HepG2 (cell line): ENCODE measurements around the gene NKAIN2. TPM values are rescaled to one million over a fixed set of nuclear protein-coding genes. Genes with fewer than 3 reads are reported as not detected.

ENCODE experiments used
- ATAC-seq: fragments of 200-7000 bp; cut with Tn5 transposase; 3 replicates; pipeline ENCODE4 v1.9.1; 2020; ENCODE audit warnings: mild to moderate bottlenecking, moderate library complexity
- BruUV-seq: library from RNA; stranded (reverse); fragments of 400-500 nt; replicated peaks from 2 replicates; lab custom pipeline; 2021; lab: Mats Ljungman, UMichigan
- CTCF ChIA-PET: fragments of 300-600 bp; formaldehyde crosslinking; extraction: SDS; loops from one replicate; lab custom pipeline; 2021; ENCODE audit warnings: low total read pairs, inconsistent platforms, low intra/inter-chr PET ratio; lab: Yijun Ruan, JAX
- POLR2A ChIA-PET: fragments of 350-600 bp; sonication (Branson Sonifier 250); formaldehyde crosslinking; loops from one replicate; lab custom pipeline; 2020; ENCODE audit warnings: antibody characterized with exemption, inconsistent platforms; lab: Yijun Ruan, JAX
- DNase-seq: peaks from one replicate; pipeline ENCODE4 v3.0.0-alpha.2; 2015; ENCODE audit warnings: low spot score
- FAIRE-seq: peaks from 3 replicates; lab custom pipeline; 2011; peaks lifted over from hg19 to GRCh38; lab: Jason Lieb, UNC
- H2AFZ ChIP-seq: one replicate; pipeline ENCODE4 v1.6.1; 2011; ENCODE audit warnings: low read length, inconsistent platforms
- H3K27ac ChIP-seq: fragments of 300-600 bp; 3 replicates; pipeline ENCODE4 v1.8.0; 2011; ENCODE audit warnings: mixed run types, mild to moderate bottlenecking, mixed read lengths, low read length, inconsistent platforms; ENCODE audit not compliant: insufficient read depth; ENCODE audit errors: extremely low read length
- H3K27me3 ChIP-seq, 2 experiments: fragments of 200-600 bp in 1 of 2; 2 replicates in 1 of 2; 3 replicates in 1 of 2; pipeline versions ENCODE4 v1.6.0 to v1.8.0; 2011; ENCODE audit warnings: low read length in 2 of 2, mild to moderate bottlenecking in 2 of 2, moderate library complexity in 2 of 2, inconsistent platforms in 1 of 2; ENCODE audit not compliant: insufficient read depth in 2 of 2, control insufficient read depth in 1 of 2
- H3K36me3 ChIP-seq, 2 experiments: fragments of 200-600 bp in 1 of 2; replicated peaks in 1 of 2; 2 replicates in 1 of 2; 3 replicates in 1 of 2; pipeline versions ENCODE4 v1.5.1 to v1.8.0; 2011; ENCODE audit warnings: low read length in 2 of 2, inconsistent platforms in 1 of 2; ENCODE audit not compliant: insufficient read depth in 2 of 2, control insufficient read depth in 1 of 2
- H3K4me1 ChIP-seq: 2 replicates; pipeline ENCODE4 v1.5.1; 2012; ENCODE audit warnings: low read length, inconsistent platforms; ENCODE audit not compliant: insufficient read depth
- H3K4me2 ChIP-seq: 2 replicates; pipeline ENCODE4 v1.6.0; 2011; ENCODE audit warnings: low read depth, low read length, inconsistent platforms
- H3K4me3 ChIP-seq, 3 experiments: fragments of 200-600 bp in 1 of 3; sonication (generic), shearing (Covaris generic) in 1 of 3; replicated peaks in 1 of 3; 2 replicates each; pipeline ENCODE4 v1.5.1; 2011 to 2016; ENCODE audit warnings: low read length in 3 of 3, inconsistent platforms in 2 of 3, low read depth in 2 of 3, mild to moderate bottlenecking in 2 of 3, control low read depth in 1 of 3, mixed read lengths in 1 of 3; ENCODE audit not compliant: insufficient read depth in 1 of 3
- H3K79me2 ChIP-seq: one replicate; pipeline ENCODE4 v1.6.1; 2011; ENCODE audit warnings: low read length, inconsistent platforms; ENCODE audit not compliant: insufficient read depth
- H3K9ac ChIP-seq: 2 replicates; pipeline ENCODE4 v1.6.0; 2011; ENCODE audit warnings: mild to moderate bottlenecking, low read depth, low read length, inconsistent platforms; ENCODE audit not compliant: insufficient read depth
- H3K9me3 ChIP-seq: 2 replicates; pipeline ENCODE4 v1.5.1; 2012; ENCODE audit warnings: mild to moderate bottlenecking, low read length
- H4K20me1 ChIP-seq: 2 replicates; pipeline ENCODE4 v1.6.0; 2011; ENCODE audit warnings: inconsistent platforms, mild to moderate bottlenecking, low read length, moderate library complexity; ENCODE audit not compliant: insufficient read depth
- ARNT2 ChIP-seq: sonication (generic); formaldehyde crosslinking; IDR thresholded peaks from 2 replicates; pipeline ENCODE4 v1.8.0; 2022; ENCODE audit warnings: mild to moderate bottlenecking, low read depth, missing genetic modification reagents, moderate library complexity
- ATF1 ChIP-seq: IDR thresholded peaks from 2 replicates; pipeline ENCODE4 v1.6.1; 2016; ENCODE audit warnings: mild to moderate bottlenecking, control low read depth
- ATF7-NPFF ChIP-seq: sonication (generic); formaldehyde crosslinking; IDR thresholded peaks from 2 replicates; pipeline ENCODE4 v1.8.1; 2023; ENCODE audit warnings: mild to moderate bottlenecking, low read depth, missing genetic modification reagents, moderate library complexity
- ETV6 ChIP-seq: sonication (generic); formaldehyde crosslinking; conservative IDR thresholded peaks from 2 replicates; pipeline ENCODE4 v1.4.0; 2020; ENCODE audit warnings: missing genetic modification reagents
- ZNF12 ChIP-seq: sonication (generic); formaldehyde crosslinking; IDR thresholded peaks from 2 replicates; pipeline ENCODE4 v1.5.0; 2020; ENCODE audit warnings: missing genetic modification reagents
- ZNF17 ChIP-seq: sonication (generic); formaldehyde crosslinking; IDR thresholded peaks from 2 replicates; pipeline ENCODE4 v1.5.0; 2020; ENCODE audit warnings: mild to moderate bottlenecking, missing genetic modification reagents
- WGBS: methylation state at CpG from one replicate; pipeline ENCODE4 v1.1.6; 2017; ENCODE audit warnings: low lambda C conversion rate; 5-methylcytosine and 5-hydroxymethylcytosine counted together
- in situ Hi-C: cut with HindIII; loops from 2 replicates; pipeline ENCODE4 v1.10.0; 2017; ENCODE audit warnings: low pct_unique_long_range_greater_than_20kb; ENCODE audit not compliant: extremely low pct_ligation_motif_present
- intact Hi-C: fragments of 100-400 bp; cut with micrococcal nuclease; formaldehyde crosslinking; loops from one replicate; pipeline ENCODE4 v1.10.0; 2022; ENCODE audit not compliant: unreplicated experiment
- polyA plus RNA-seq, 8 experiments: library from polyadenylated mRNA; depleted of rRNA in 3 of 8; stranded (reverse) in 7 of 8; unstranded in 1 of 8; fragments of >200 nt; fragmentation: Illumina TruSeq in 4 of 8; extraction: Trizol in 4 of 8; gene quantifications; 2 replicates each; pipeline versions ENCODE4 v1.2.1 to v1.2.3, GENCODE V29; 2011 to 2016; ENCODE audit warnings: low read depth in 4 of 8, missing spikeins in 1 of 8, mixed read lengths in 1 of 8; ENCODE audit not compliant: insufficient read depth in 1 of 8
- total RNA-seq, 5 experiments: library from RNA; depleted of rRNA; stranded (reverse); fragments of >200 nt; fragmentation: Illumina TruSeq; extraction: Trizol; gene quantifications; 2 replicates each; pipeline ENCODE4 v1.2.3, GENCODE V29; 2016; ENCODE audit warnings: low read depth in 1 of 5
- TF ChIP-seq, protein P1 (sequence below): IDR thresholded peaks from 2 replicates; pipeline ENCODE4 v1.6.1; 2016
- TF ChIP-seq, protein P2 (sequence below): sonication (generic); formaldehyde crosslinking; IDR thresholded peaks from 2 replicates; pipeline ENCODE4 v1.9.0; 2021; ENCODE audit warnings: missing genetic modification reagents, borderline replicate concordance
- TF ChIP-seq, protein P3 (sequence below): sonication (generic); formaldehyde crosslinking; IDR thresholded peaks from 2 replicates; pipeline ENCODE4 v1.4.0; 2020; ENCODE audit warnings: mild to moderate bottlenecking, missing genetic modification reagents

Gene NKAIN2
- total and polyA plus RNA-seq, 2 of the 13 experiments (the other 11 are each of a cell fraction or from before 2014, with no cell fraction given): not detected

DNA sequence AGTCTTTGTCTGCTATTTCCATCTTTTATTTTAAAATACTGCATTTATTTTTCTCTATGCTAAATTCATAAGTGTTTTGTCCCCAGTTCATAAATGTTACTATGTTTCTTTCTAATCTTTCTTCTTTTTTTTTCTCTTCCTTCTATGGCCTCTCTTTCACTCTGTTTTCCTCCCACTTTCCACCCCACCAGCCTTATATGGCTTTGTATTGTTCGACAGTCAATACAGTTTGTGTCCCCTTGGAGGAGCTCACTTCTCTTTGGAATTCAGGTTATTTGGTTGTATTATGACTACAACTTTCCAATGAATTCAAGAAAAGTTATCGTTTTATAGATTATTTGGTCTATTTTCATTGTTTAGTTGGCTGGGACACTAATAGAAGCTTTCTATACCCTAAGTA is 393.5 kb downstream of the NKAIN2 start:
- Histone ChIP-seq H3K9ac (no peak overlapping the region), H4K20me1 (no peaks in the 10 kb centered on the region), H3K79me2 (no peaks in the 10 kb centered on the region), H3K36me3 (no peaks in the 10 kb centered on the region), H3K4me3 (no peak overlapping the region), H3K27me3 (no peaks in the 10 kb centered on the region), H3K4me2 (no peak overlapping the region), H3K4me1 (no peaks in the 10 kb centered on the region), H2AFZ (no peak overlapping the region), H3K9me3 (no peaks in the 10 kb centered on the region), H3K27ac (no peak overlapping the region)
- WGBS: 0% methylated on average over 2 of the region's 2 CpGs
- no peak for TF ChIP-seq ARNT2 (CRISPR knock-in tag)
- no peak for TF ChIP-seq ATF7-NPFF (CRISPR knock-in tag)
- no peak for TF ChIP-seq ZNF17
- TF ChIP-seq ETV6: no peak
- TF ChIP-seq ATF1: no peak
- TF ChIP-seq, protein P1, sequence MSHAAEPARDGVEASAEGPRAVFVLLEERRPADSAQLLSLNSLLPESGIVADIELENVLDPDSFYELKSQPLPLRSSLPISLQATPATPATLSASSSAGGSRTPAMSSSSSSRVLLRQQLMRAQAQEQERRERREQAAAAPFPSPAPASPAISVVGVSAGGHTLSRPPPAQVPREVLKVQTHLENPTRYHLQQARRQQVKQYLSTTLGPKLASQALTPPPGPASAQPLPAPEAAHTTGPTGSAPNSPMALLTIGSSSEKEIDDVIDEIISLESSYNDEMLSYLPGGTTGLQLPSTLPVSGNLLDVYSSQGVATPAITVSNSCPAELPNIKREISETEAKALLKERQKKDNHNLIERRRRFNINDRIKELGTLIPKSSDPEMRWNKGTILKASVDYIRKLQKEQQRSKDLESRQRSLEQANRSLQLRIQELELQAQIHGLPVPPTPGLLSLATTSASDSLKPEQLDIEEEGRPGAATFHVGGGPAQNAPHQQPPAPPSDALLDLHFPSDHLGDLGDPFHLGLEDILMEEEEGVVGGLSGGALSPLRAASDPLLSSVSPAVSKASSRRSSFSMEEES: no peak
- no peak for TF ChIP-seq ZNF12 (CRISPR knock-in tag)
- in situ Hi-C loops (no loop called here), intact Hi-C loops (no loop called here)
- POLR2A ChIA-PET: no interaction called here
- FAIRE-seq (no peak), ATAC-seq (no peak), DNase-seq (no peak)
- CTCF ChIA-PET: no interaction called here
- BruUV-seq: no TSS peak

DNA sequence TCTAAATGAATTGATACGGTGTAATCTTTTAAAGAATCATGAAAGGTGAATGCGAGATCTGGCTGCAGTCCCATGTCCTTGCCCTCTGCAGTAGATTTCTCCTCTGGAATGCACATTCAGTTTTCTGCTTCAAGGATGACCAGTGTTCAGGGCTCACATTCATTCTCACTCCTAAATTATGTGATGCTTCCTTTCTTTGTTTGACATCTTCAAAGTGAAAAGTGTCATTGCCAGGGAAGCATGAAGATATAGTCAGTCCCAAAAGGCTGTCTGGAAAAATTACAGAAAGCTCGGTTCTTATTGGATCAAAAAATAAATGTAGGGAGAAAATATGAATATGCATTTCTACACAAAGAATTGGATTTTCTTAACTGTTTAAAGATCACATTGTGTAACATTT is 395.6 kb downstream of the NKAIN2 start:
- no peak overlapping the region for H3K4me2 ChIP-seq
- in situ Hi-C loops (no loop called here), intact Hi-C loops (no loop called here)
- DNase-seq (no peak), ATAC-seq (no peak), FAIRE-seq (no peak)
- WGBS: 2% methylated on average over 3 of the region's 3 CpGs
- CTCF ChIA-PET: no interaction called here
- POLR2A ChIA-PET: no interaction called here
- H3K4me1 ChIP-seq: no peaks in the 10 kb centered on the region
- no peak overlapping the region for H2AFZ ChIP-seq
- H3K27me3 ChIP-seq: no peaks in the 10 kb centered on the region
- H3K36me3 ChIP-seq: no peaks in the 10 kb centered on the region
- no TSS peak for BruUV-seq
- no peak overlapping the region for H3K4me3 ChIP-seq
- no peak overlapping the region for H3K27ac ChIP-seq
- H3K9me3 ChIP-seq: no peaks in the 10 kb centered on the region
- H3K79me2 ChIP-seq: no peaks in the 10 kb centered on the region
- H4K20me1 ChIP-seq: no peaks in the 10 kb centered on the region
- no peak overlapping the region for H3K9ac ChIP-seq
- TF ChIP-seq, protein P2, sequence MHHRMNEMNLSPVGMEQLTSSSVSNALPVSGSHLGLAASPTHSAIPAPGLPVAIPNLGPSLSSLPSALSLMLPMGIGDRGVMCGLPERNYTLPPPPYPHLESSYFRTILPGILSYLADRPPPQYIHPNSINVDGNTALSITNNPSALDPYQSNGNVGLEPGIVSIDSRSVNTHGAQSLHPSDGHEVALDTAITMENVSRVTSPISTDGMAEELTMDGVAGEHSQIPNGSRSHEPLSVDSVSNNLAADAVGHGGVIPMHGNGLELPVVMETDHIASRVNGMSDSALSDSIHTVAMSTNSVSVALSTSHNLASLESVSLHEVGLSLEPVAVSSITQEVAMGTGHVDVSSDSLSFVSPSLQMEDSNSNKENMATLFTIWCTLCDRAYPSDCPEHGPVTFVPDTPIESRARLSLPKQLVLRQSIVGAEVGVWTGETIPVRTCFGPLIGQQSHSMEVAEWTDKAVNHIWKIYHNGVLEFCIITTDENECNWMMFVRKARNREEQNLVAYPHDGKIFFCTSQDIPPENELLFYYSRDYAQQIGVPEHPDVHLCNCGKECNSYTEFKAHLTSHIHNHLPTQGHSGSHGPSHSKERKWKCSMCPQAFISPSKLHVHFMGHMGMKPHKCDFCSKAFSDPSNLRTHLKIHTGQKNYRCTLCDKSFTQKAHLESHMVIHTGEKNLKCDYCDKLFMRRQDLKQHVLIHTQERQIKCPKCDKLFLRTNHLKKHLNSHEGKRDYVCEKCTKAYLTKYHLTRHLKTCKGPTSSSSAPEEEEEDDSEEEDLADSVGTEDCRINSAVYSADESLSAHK (CRISPR knock-in tag): no peak
- TF ChIP-seq, protein P3, sequence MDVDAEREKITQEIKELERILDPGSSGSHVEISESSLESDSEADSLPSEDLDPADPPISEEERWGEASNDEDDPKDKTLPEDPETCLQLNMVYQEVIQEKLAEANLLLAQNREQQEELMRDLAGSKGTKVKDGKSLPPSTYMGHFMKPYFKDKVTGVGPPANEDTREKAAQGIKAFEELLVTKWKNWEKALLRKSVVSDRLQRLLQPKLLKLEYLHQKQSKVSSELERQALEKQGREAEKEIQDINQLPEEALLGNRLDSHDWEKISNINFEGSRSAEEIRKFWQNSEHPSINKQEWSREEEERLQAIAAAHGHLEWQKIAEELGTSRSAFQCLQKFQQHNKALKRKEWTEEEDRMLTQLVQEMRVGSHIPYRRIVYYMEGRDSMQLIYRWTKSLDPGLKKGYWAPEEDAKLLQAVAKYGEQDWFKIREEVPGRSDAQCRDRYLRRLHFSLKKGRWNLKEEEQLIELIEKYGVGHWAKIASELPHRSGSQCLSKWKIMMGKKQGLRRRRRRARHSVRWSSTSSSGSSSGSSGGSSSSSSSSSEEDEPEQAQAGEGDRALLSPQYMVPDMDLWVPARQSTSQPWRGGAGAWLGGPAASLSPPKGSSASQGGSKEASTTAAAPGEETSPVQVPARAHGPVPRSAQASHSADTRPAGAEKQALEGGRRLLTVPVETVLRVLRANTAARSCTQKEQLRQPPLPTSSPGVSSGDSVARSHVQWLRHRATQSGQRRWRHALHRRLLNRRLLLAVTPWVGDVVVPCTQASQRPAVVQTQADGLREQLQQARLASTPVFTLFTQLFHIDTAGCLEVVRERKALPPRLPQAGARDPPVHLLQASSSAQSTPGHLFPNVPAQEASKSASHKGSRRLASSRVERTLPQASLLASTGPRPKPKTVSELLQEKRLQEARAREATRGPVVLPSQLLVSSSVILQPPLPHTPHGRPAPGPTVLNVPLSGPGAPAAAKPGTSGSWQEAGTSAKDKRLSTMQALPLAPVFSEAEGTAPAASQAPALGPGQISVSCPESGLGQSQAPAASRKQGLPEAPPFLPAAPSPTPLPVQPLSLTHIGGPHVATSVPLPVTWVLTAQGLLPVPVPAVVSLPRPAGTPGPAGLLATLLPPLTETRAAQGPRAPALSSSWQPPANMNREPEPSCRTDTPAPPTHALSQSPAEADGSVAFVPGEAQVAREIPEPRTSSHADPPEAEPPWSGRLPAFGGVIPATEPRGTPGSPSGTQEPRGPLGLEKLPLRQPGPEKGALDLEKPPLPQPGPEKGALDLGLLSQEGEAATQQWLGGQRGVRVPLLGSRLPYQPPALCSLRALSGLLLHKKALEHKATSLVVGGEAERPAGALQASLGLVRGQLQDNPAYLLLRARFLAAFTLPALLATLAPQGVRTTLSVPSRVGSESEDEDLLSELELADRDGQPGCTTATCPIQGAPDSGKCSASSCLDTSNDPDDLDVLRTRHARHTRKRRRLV (CRISPR knock-in tag): no peak
